A549 treated with ZK216348 at 1 μM for 4 hours (cell line): Measurements from ENCODE around the gene TACR3. TPM values are rescaled to one million over a fixed set of nuclear protein-coding genes. Genes with fewer than 3 reads are reported as not detected.

Experiments
- total RNA-seq: library from RNA; stranded (reverse); fragments of 200-300 nt; extraction: Qiagen RNA extraction; gene quantifications from 5 replicates; pipeline ENCODE4 v1.2.3, GENCODE V29; 2022; ENCODE audit warnings: low read depth

TACR3 gene
- not detected in 5 replicates for total RNA-seq

GRCh38 chr4:103719830-103720207 is at the start of gene TACR3:
TACR3 (minus strand) TSS chr4:103719985; CDS start chr4:103719675, 310 bp downstream.

